Suprapubic skin (tissue), 4 donors: ENCODE data around the gene LPGAT1. TPM values are rescaled to one million over a fixed set of nuclear protein-coding genes. Genes with fewer than 3 reads are reported as not detected.
"Not testable (repeated sequence)": the region's sequence is repeated elsewhere in the genome, so short reads cannot be mapped to it uniquely, and the experiment has no call there.

Experiments used
- DNase-seq, 2 donors: peaks; one replicate each; pipeline ENCODE4 v3.0.0-alpha.2; 2019; ENCODE audit warnings: low spot score in 2 of 2
- H3K27ac ChIP-seq: fragments of 200-600 bp; sonication (generic); one replicate; pipeline ENCODE4 v1.5.1; 2019
- H3K27me3 ChIP-seq: fragments of 200-600 bp; sonication (generic); one replicate; pipeline ENCODE4 v1.5.1; 2019
- H3K36me3 ChIP-seq: fragments of 200-600 bp; sonication (generic); one replicate; pipeline ENCODE4 v1.5.1; 2019
- H3K4me1 ChIP-seq: fragments of 200-600 bp; sonication (generic); one replicate; pipeline ENCODE4 v1.5.1; 2019
- H3K4me3 ChIP-seq: fragments of 200-600 bp; sonication (generic); one replicate; pipeline ENCODE4 v1.5.1; 2019; ENCODE audit warnings: mild to moderate bottlenecking
- H3K9me3 ChIP-seq: fragments of 200-600 bp; sonication (generic); one replicate; pipeline ENCODE4 v1.5.1; 2019
- EP300 ChIP-seq: sonication (generic); formaldehyde crosslinking; IDR thresholded peaks from one replicate; pipeline ENCODE4 v1.6.1; 2017; ENCODE audit warnings: antibody characterized with exemption
- POLR2A ChIP-seq, 2 donors: fragments of 450-650 bp; IDR thresholded peaks; one replicate each; pipeline ENCODE4 v1.6.1; 2017; ENCODE audit warnings: antibody characterized with exemption in 2 of 2, mild to moderate bottlenecking in 2 of 2, moderate library complexity in 2 of 2
- POLR2AphosphoS5 ChIP-seq, 3 donors: sonication (generic); formaldehyde crosslinking; IDR thresholded peaks; one replicate each; pipeline ENCODE4 v1.6.1; 2017; ENCODE audit warnings: antibody characterized with exemption in 3 of 3
- WGBS: methylation state at CpG from one replicate; pipeline ENCODE4 v1.1.5; 2018; 5-methylcytosine and 5-hydroxymethylcytosine counted together
- total RNA-seq, 4 donors: library from RNA; depleted of rRNA; stranded (reverse); fragments of >200 nt; gene quantifications; one replicate each; pipeline ENCODE4 v1.1.0, GENCODE V29; 2016
- TF ChIP-seq, protein P1 (sequence below), 2 donors: fragments of 200-600 bp in 1 of 2; fragments of 450-650 bp in 1 of 2; sonication (generic) in 1 of 2; IDR thresholded peaks; one replicate each; pipeline ENCODE4 v1.5.1; 2016 to 2019; ENCODE audit warnings: antibody characterized with exemption in 2 of 2, mild to moderate bottlenecking in 1 of 2, moderate library complexity in 1 of 2

LPGAT1 gene
- total RNA-seq, 4 donors from 2014 or later = 15.8 to 26.2 (median 18.2) TPM

GRCh38 chr1:211874521-211875347 lies 44.2 kb upstream of the LPGAT1 start:
- 83% methylated on average over 19 of the region's 25 CpGs for WGBS

GRCh38 chr1:211873731-211874130 lies 43.2 kb upstream of the LPGAT1 start:
- not testable (repeated sequence) for H3K27ac ChIP-seq, H3K9me3 ChIP-seq, H3K36me3 ChIP-seq, H3K4me3 ChIP-seq, DNase-seq, H3K27me3 ChIP-seq, H3K4me1 ChIP-seq
- 87% methylated on average over 3 of the region's 3 CpGs for WGBS

More at GRCh38 chr1:211874521-211875347, 44.2 kb upstream of the LPGAT1 start:
- Histone ChIP-seq H3K27ac (no peak overlapping the region), H3K36me3 (no peaks in the 10 kb centered on the region), H3K9me3 (no peaks in the 10 kb centered on the region), H3K27me3 (no peaks in the 10 kb centered on the region), H3K4me3 (no peak overlapping the region), H3K4me1 (no peaks in the 10 kb centered on the region)
- TF ChIP-seq, protein P1, sequence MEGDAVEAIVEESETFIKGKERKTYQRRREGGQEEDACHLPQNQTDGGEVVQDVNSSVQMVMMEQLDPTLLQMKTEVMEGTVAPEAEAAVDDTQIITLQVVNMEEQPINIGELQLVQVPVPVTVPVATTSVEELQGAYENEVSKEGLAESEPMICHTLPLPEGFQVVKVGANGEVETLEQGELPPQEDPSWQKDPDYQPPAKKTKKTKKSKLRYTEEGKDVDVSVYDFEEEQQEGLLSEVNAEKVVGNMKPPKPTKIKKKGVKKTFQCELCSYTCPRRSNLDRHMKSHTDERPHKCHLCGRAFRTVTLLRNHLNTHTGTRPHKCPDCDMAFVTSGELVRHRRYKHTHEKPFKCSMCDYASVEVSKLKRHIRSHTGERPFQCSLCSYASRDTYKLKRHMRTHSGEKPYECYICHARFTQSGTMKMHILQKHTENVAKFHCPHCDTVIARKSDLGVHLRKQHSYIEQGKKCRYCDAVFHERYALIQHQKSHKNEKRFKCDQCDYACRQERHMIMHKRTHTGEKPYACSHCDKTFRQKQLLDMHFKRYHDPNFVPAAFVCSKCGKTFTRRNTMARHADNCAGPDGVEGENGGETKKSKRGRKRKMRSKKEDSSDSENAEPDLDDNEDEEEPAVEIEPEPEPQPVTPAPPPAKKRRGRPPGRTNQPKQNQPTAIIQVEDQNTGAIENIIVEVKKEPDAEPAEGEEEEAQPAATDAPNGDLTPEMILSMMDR (IDR thresholded peaks at IDR 0.05) = no peak
- no peak for TF ChIP-seq POLR2A (IDR thresholded peaks at IDR 0.05)
- no peak for TF ChIP-seq EP300
- no peak for TF ChIP-seq POLR2AphosphoS5 (IDR thresholded peaks at IDR 0.05)
- DNase-seq = no peak

- Histone ChIP-seq H3K9me3 (peaks cover 8% of the 10 kb centered on the region), H3K4me3 (no peak overlapping the region), H3K27ac (no peak overlapping the region), H3K27me3 (no peaks in the 10 kb centered on the region), H3K4me1 (no peaks in the 10 kb centered on the region), H3K36me3 (no peaks in the 10 kb centered on the region)
- no peak for DNase-seq
- WGBS = 53% methylated on average over 1 of the region's 1 CpG
- TF ChIP-seq POLR2AphosphoS5 (IDR thresholded peaks at IDR 0.05) (no peak), POLR2A (IDR thresholded peaks at IDR 0.05) (no peak), EP300 (no peak)
- TF ChIP-seq, protein P1 (IDR thresholded peaks at IDR 0.05) = no peak
Observed at GRCh38 chr1:211870156-211870555, 39.6 kb upstream of the LPGAT1 start.

GRCh38 chr1:211865180-211865579 lies 34.6 kb upstream of the LPGAT1 start:
- no peaks in the 10 kb centered on the region for H3K4me1 ChIP-seq
- H3K4me3 ChIP-seq = no peak overlapping the region
- H3K36me3 ChIP-seq = no peaks in the 10 kb centered on the region
- no peaks in the 10 kb centered on the region for H3K27me3 ChIP-seq
- peaks cover 8% of the 10 kb centered on the region for H3K9me3 ChIP-seq
- no peak for DNase-seq
- H3K27ac ChIP-seq = no peak overlapping the region
- 90% methylated on average over 2 of the region's 2 CpGs for WGBS
- TF ChIP-seq POLR2AphosphoS5 (IDR thresholded peaks at IDR 0.05) (no peak), EP300 (no peak), POLR2A (IDR thresholded peaks at IDR 0.05) (no peak)
- TF ChIP-seq, protein P1 (IDR thresholded peaks at IDR 0.05) = no peak

GRCh38 chr1:211859405-211859804 lies 28.8 kb upstream of the LPGAT1 start:
- no peak for TF ChIP-seq POLR2A (IDR thresholded peaks at IDR 0.05)
- TF ChIP-seq EP300 = no peak
- TF ChIP-seq, protein P1 (IDR thresholded peaks at IDR 0.05) = no peak
- no peak for TF ChIP-seq POLR2AphosphoS5 (IDR thresholded peaks at IDR 0.05)
- Histone ChIP-seq H3K36me3 (no peaks in the 10 kb centered on the region), H3K27me3 (no peaks in the 10 kb centered on the region), H3K27ac (no peak overlapping the region), H3K9me3 (no peaks in the 10 kb centered on the region), H3K4me1 (no peaks in the 10 kb centered on the region), H3K4me3 (no peak overlapping the region)
- 80% methylated on average over 3 of the region's 3 CpGs for WGBS
- no peak for DNase-seq
